Inflammatory macrophage (primary cell): ENCODE data around the gene LRRC25.
"Not testable (repeated sequence)": the region's sequence is repeated elsewhere in the genome, so short reads cannot be mapped to it uniquely, and the experiment has no call there.

ENCODE experiments used
- DNase-seq, 2 donors: peaks; one replicate each; pipeline ENCODE4 v3.0.0-alpha.2; 2020 to 2022

The LRRC25 gene

DNA sequence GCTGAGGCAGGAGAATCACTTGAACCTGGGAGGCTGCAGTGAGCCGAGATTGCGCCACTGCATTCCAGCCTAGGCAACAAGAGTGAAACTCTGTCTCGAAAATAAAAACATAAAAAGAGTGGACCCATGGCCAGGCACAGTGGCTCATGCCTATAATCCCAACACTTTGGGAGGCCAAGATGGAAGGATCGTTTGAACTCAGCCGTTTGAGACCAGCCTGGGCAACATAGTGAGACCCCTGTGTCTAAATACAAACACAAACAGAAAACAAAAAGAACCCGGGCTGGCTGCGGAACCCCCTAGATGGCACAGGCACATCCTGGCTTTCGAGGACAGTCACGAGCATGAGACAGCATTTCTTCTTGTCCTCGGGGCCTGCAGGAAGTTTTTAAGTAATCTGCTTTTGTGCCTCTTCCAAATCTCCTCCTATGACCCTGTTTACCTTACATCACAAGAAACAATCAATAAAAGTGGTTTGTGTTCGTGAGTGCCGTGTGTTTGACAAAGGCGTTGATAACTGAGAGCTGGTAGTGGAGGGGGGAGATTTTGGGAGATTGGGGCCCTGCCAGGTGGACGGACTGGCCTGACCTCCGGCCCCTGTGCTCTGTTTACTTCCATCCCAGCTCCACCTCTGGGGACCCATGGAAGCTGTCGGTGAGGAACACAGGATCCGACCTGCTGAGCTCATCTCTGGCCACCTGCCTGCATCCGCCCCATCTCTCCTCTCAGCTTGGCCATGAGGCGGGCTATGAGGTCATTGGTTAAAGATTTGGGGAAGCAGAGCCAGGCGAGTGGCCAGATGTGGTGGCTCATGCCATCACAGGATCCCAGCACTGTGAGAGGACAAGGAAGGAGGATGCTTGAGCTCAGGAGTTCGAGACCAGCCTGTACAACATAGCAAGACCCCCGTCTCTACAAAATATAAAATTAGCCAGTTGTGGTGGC is 17.3 kb downstream of the LRRC25 start:
- DNase-seq = peak; percentile 77 to 85

DNA sequence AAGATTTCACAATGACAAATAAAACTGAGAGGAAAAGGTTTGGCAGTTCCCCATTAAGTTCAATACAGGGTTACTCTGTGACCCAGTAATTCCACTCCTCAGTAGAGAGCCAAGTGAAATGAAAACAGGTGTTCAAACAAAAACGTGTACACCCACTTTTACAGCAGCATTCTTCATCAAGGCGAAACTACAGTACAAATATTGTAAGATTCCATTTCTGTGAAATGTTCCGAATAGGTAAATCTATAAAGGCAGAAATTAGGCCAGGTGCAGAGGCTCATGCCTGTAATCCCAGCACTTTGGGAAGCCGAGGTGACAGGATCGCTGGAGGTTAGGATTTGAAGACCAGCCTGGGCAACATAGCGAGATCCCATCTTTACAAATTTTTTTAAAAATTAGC is 20.4 kb downstream of the LRRC25 start:
- no peak for DNase-seq

DNA sequence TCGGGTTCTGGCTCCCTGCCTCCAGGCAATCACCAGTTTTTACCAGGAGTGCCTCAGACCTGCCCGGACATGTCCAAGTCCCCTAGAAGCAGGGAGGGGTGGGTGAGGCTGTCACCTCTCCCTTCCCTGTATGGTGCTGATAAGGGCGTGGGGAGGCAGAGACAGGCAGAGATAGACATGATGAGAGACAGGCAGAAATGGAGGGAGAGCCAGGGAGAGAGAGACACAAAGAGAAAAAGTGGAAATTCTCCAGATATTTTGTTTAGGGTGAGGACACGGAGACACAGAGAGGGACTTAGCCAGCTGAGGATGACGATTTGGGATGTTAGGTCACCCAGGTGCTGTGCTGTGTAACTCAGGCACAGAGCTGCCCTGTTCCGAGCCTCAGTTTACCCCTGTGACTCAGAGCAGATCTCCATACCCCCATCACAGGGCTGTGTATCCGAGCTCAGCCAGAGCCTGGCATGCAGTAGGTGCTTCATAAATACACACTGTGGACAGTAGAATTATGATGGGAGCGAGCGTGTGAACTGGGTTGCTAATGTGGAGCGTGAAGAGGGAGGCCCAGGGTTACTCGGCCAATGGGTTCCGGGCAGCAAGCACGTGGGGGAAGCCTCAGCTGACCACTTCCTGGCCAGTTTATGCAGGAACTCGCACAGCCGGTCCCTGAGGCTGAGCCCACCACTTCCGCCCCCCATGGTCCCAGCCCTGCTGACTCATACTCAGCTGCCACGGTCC is 23.4 kb downstream of the LRRC25 start:
- peak; percentile 99 for DNase-seq

DNA sequence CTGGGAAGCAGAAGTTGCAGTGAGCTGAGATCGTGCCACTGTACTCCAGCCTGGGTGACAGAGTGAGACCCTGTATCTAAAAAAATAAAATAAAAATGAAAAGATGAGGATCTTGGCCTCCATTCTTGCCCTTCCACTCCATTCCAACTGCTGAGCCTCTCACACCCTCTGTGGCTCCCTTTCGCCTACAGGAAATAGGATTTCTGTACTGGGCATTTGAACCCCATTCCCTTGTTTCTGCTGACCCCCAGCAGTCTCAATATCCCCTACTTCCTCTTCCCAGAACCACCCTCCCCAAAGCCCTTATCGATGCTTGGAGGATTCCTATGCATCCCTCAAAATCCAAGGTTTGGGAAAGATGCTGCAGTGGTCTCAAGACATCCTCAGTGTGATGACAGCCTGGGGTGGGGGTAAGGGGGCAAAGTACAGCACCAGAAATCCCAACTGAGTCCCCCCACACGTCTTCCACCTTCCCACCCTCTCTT is 24.0 kb downstream of the LRRC25 start:
- no peak for DNase-seq

DNA sequence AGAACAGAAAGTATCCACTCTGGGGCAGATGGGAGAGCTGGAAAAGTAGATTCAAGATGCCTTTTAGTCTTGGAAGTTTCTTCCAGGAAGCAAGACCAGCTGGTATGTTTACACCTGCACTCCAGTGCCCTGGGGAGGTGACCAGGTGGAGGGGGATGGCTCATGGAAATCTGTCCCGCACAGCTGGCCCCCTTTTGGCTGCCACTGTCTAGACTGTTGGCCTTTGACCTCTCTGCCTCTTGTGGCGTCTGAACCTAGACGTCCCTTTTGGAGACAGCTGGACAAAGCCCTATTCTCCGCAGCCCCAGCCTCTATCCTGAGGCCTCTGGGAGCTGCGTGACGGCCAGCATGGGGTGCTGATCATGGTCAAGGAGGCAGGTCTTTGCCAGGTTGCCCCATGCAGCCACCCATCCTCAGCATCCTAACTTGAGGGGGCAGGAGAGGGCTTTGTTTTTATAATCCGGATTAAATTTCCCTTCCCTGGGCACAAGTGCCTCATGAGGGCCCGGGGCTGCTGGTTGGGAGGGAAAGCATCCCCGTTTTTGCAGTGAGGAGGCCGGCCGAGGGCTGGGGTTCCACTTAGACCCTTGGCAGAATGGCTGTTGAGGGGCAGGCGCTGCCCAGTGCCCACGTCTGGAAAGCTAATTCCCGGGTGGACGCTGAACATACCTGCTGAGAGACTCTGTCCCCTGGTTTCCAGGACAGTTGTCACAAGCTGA is 28.8 kb downstream of the LRRC25 start:
- DNase-seq = no peak

DNA sequence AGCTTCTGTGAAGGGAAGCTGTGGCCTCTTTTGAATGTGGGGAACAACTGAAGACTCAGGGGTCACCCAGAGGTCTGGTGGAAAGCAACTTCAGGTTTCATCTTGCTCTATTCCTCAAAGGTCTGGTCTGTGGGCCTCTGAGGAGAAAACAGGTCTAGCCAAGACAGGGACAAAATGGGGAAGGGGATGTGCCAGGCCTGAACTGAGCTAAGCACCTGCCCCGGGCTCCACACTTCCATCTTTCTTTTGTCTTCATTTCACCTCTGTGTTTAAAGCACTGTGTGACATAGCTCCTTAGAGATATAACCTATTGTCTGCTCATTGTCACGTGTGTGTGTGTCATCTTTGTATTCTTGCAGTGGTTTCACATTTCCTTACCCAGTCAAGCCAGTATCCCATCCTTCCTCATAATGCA is 31.4 kb downstream of the LRRC25 start:
- peak; percentile 64 to 77 for DNase-seq

DNA sequence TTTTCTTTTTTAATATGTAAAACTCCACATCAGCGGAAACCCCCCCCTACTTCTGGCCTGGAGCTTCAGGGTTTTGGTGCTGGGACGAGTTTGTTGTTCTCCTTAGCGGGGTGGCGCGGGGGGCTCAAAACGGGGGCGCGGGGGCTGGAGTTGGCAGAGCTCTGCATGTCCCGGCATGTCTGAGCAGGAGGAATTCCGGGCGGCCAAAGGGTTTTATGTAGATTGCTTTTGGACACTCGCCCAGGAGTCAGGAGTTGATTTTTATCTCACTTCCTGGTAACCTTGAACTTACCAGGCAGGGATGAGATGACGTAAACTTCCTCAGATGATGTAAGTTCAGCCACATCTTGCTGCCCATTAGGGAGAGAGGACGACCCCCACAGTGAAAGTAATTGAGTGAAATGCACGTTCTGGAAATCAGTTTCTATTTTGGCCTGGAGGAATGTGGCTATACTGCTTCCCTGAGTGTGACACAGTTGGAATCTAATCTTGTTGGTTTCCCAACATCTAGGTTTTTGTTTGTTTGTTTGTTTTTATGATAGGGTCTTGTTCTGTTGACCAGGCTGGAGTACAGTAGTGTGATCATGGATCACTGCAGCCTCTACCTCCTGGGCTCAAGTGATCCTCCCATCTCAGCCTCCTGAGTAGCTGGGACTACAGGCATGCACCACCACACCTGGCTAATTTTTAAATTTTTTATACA is 32.4 kb downstream of the LRRC25 start:
- peak; percentile 88 to 91 for DNase-seq

DNA sequence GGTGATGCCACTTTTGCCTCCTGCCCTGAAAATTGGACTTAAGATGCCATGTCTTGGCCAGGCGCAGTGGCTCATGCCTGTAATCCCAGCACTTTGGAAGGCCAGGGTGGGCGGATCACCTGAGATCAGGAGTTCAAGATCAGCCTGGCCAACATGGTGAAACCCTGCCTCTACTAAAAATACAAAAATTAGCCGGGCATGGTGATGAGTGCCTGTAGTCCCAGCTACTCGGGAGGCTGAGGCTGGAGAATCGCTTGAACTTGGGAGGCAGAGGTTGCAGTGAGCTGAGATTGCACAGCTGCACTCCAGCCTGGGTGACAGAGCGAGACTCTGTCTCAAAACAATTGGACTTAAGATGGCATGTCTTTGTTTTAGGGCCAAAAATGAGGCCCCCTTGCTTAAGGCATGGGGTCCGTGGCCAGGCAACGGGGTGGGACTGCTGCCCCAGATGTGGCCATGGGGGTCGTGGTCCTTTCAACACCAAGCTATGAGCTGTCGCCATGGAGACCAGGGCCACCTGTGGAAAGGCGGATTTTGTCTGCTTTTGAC is 33.1 kb downstream of the LRRC25 start:
- DNase-seq = not testable (repeated sequence)

DNA sequence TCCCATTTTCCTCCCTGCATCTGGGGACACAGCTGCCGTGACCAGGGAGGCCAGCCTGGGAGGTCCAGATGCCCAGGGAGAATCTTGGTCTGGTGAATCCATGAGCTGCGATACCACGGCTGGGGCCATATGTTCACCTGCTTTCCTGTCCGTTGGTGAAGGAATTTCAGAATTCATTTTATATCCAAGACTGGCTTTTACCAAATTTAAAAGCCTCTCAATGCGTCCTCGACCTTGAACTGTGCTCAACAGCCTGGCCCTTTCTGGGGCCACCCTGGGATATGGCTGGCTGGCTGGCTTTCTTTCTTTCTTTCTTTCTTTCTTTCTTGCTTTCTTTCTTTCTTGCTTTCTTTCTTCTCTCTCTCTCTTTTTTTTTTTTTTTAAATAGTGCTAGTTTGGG is 33.6 kb downstream of the LRRC25 start:
- DNase-seq = no peak

DNA sequence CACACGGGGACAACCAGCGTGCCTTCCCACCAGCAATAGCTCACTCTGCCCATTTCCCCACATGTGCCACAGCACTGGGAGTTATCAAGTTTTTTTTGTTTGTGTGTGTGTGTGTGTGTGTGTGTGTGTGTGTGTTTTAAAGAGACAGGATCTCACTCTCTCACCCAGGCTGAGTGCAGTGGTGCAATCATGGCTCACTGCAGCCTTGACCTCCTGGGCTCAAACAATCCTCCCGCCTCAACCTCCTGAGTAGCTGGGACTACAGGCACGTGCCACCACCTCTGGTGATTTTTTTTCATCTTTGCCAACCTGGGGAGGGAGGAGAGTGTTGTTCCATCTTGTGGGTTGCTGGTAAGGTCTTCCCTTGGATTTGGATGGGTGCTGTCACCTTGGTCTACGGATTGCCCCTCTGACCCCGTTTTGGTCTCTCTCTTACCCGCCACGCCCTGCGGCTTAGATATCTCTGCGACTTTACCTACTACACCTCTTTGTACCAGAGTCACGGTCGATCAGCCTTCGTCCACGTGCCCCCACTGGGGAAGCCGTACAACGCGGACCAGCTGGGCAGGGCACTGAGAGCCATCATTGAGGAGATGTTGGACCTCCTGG is 34.4 kb downstream of the LRRC25 start:
- DNase-seq = no peak

DNA sequence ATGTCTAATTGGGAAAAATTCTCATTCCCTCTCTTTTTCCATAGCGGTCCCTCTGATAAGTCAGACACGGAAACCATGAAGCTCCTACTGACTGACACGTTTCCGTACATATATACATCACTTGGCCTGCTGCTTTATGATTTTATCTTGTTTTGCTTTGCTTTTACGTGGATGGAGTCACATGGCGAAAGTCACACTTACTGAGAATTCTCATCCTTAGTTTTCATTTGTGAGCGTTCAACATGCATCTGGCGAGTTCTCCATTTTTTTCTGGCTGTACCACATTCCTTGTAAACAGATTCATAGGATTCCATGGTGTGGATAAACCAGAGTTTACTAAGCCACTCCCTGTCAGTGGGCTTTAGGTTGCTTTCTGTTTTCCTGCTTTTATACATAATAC is 35.8 kb downstream of the LRRC25 start:
- no peak for DNase-seq

DNA sequence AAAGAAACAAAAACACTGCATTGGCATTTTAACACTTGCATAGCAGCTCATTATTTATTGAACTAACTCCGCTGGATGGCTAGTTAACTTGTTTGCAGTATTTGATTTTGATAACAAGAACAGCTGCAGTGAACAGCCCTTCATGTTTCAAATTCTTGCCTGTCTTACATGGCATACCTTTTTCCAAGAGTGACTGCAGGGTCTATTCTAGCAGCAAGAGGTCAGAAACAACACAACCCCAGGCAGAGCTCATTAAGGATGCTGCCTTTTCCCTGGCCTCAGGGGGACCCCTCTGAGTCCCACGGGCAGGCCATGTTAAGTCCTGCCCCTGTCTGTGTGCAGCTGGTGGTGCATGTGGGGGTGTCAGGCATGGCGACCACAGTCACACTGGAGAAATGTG is 40.4 kb downstream of the LRRC25 start:
- no peak for DNase-seq

DNA sequence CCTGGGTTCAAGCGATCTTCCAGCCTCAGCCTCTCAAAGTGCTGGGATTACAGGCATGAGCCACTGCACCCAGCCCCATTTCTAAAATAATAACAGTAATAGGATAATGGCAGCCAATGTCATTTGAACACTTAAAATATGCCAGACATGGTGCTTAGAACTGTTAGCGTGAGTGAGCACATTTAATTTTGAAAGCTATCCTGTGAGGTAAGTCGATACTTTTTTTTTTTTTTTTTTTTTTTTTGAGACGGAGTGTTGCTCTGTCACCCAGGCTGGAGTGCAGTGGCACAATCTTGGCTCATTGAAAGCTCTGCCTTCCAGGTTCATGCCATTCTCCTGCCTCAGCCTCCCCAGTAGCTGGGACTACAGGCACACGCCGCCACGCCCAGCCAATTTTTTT is 42.7 kb downstream of the LRRC25 start:
- DNase-seq = not testable (repeated sequence)

DNA sequence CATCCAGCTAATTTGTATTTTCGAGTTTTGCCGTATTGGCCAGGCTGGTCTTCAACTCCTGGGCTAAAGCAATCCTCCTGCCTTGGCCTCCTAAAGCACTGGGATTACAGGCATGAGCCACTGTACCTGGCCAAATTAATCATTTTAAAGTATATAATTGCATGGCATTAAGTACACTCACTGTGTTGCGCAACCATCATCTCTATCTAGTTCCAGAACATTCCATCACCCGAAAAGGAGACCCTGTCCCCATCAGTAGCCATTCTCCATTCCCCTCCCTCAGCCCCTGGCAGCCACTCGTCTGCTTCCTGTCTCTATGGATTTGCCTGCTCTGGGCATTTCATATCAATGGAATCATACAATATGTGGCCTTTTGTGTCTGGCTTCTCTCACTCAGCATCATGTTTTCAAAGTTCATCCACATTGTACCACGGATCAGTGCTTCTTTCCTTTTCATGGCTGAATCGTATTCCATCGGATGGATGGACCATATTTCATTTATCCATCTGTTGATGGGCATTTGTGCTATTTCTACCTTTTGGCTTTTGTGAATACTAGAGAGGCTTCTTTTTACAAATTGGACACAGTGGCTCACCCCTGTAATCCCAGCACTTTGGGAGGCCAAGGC is 43.9 kb downstream of the LRRC25 start:
- DNase-seq = no peak

DNA sequence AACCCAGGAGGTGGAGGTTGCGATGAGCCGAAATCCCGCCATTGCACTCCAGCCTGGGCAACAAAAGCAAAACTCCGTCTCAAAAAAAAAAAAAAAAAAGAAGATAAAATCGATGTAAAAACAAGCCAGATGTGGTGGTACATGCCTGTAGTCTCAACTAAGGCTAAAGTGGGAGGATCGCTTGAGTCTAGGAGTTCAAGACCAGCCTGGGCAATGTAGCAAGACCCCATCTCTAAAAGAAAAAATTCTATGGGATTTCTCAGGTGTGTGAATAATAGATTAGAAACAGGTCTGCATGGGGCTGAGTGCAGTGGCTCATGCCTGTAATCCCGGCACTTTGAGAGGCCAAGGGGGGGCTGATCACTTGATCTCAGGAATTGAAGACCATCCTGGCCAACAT is 45.9 kb downstream of the LRRC25 start:
- no peak for DNase-seq

DNA sequence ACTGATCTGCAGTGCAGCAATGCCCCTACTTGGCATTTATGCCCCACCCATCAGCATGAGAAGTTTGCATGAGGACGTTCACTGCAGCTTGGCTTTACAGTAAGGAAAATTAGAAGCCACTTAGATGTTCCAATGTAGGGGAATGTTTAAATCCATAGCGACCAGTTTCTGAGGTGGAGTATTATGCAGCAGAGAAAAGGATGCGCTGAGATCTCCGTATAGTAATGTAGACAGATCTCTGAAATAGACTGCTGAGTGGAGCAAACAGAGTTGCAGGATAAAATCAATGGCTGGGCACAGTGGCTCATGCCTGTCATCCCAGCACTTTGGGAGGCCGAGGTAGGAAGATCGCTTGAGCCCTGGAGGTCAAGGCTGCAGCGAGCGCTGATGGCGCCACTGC is 46.9 kb downstream of the LRRC25 start:
- DNase-seq = no peak

DNA sequence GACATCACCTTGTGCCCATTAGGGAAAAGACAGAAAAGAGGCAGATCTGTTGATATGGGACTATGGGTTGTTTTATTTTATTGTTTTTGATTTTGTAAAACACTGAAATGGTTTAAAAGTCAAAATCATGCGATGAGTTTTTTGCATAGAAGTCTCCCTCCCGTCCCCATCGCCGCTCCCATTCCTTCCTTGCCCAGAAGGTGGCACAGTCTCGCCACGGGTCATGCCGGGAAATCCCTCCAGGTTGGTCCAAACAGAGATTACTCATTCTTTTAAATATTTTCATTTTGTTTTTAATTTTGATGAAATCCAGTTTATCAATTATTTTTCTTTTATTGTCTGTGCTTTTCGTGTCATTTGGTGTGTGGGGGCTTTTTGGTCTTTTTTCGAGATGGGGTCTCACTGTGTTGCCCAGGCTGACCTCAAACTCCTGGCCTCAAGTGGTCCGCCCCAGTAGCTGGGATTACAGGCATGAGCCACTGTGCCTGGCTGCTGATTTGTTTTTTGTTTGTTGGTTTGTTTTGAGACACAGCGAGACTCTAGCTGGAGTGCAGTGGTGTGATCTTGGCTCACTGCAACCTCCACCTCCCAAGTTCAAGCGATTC is 47.8 kb downstream of the LRRC25 start:
- peak; percentile 57 to 64 for DNase-seq

DNA sequence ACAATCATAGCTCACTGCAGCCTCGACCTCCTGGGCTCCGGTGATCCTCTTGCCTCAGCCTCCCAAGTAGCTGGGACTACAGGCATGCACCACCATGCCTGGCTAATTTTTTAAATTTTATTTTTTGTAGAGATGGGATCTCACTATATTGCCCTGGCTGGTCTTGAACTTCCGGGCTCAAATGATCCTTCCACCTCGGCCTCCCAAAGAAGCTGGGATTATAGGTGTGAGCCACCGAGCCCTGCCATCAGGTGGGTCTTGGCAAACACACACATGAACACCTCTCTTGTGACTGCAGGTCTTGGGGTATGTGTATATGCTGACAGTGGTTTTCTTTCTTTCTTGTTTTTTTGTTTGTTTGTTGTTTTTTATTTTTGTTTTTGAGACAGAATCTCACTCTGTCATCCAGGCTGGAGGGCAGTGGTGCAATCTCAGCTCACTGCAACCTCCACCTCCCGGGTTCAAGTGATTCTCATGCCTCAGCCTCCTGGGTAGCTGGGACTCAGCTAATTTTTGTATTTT is 48.5 kb downstream of the LRRC25 start:
- DNase-seq = not testable (repeated sequence)

DNA sequence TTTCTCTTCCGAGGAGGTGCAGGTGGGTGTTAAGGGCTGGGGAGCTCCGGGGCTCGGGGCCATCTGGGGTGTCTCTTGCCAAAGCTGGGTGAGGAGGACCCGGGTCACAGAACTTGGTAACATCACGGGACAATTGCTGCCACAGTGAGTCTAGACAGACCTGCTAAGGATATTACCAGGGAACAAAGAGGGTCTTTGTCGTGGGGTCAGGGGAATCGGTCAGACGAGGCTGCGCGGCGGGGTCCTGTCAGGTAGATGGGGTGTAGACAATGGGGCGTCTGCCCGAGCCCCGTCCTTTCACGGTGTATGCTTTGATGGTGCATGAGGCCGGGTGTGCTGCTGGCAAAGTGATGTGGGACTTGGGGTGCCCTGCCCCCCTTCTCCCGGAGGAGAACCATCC is 49.3 kb downstream of the LRRC25 start:
- no peak for DNase-seq

DNA sequence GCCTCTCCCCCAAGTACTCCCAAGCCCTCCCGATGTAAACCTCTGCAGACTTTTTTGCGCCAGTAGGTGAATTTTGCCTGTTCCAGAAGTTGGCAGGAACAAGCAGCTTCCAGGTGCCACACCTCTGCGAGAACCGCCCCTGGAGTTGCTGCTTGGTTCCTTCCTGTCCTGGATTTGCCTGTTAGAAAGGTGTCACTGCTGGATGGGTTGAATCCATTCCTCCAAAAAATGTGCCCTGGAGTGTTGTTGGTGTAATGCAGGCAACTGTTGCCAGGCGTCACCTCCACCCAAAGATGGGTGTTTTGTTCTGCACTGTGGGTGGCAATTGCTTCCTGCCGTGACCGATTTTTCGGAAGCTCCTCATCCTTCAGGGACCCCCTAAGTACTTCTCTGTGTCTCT is 51.3 kb downstream of the LRRC25 start:
- no peak for DNase-seq
